Transverse colon (tissue), 4 donors: ENCODE measurements around the gene PRKCB. TPM values are rescaled to one million over a fixed set of nuclear protein-coding genes. Genes with fewer than 3 reads are reported as not detected.

ENCODE experiments used
- DNase-seq: peaks from one replicate; pipeline ENCODE4 v3.0.0-alpha.2; 2019
- H3K27ac ChIP-seq, 4 donors: fragments of 200-600 bp; sonication (generic); 2 replicates each; pipeline ENCODE4 v1.5.1; 2016 to 2018; ENCODE audit warnings: inconsistent platforms in 4 of 4
- H3K27me3 ChIP-seq: fragments of 200-600 bp; sonication (generic); 2 replicates; pipeline ENCODE4 v1.5.1; 2017; ENCODE audit warnings: inconsistent platforms
- H3K36me3 ChIP-seq, 4 donors: fragments of 200-600 bp; sonication (generic); 2 replicates each; pipeline ENCODE4 v1.5.1; 2017 to 2019; ENCODE audit warnings: inconsistent platforms in 4 of 4
- H3K4me1 ChIP-seq, 4 donors: fragments of 200-600 bp; sonication (generic); 2 replicates each; pipeline ENCODE4 v1.5.1; 2017 to 2020; ENCODE audit warnings: inconsistent platforms in 4 of 4
- H3K4me3 ChIP-seq, 4 donors: fragments of 200-600 bp; sonication (generic); 1 replicate in 1 of 4; 2 replicates in 3 of 4; pipeline versions ENCODE4 v1.5.1 to v1.6.1; 2017 to 2019; ENCODE audit warnings: inconsistent platforms in 4 of 4
- H3K9me3 ChIP-seq, 2 donors: fragments of 200-600 bp; sonication (generic); 2 replicates each; pipeline ENCODE4 v1.5.1; 2017 to 2019; ENCODE audit warnings: inconsistent platforms in 2 of 2
- EP300 ChIP-seq: sonication (generic); formaldehyde crosslinking; IDR thresholded peaks from one replicate; pipeline ENCODE4 v1.6.1; 2017; ENCODE audit warnings: antibody characterized with exemption, low read depth
- POLR2A ChIP-seq: fragments of 450-650 bp; IDR thresholded peaks from one replicate; pipeline ENCODE4 v1.6.1; 2016; ENCODE audit warnings: antibody characterized with exemption, mild to moderate bottlenecking, moderate library complexity
- POLR2AphosphoS5 ChIP-seq, 3 donors: sonication (generic); formaldehyde crosslinking; IDR thresholded peaks; one replicate each; pipeline ENCODE4 v1.6.1; 2016; ENCODE audit warnings: antibody characterized with exemption in 3 of 3
- WGBS, 2 donors: methylation state at CpG; one replicate each; pipeline ENCODE4 v1.1.5; 2018; ENCODE audit warnings: low coverage in 1 of 2; 5-methylcytosine and 5-hydroxymethylcytosine counted together
- in situ Hi-C, 4 donors: fragments of 200-750 bp; cut with MboI; loops; one replicate each; pipeline versions ENCODE4 v1.15.0 to v1.15.1; 2017; ENCODE audit warnings: low sequenced_read_pairs in 3 of 4, low pct_ligation_motif_present in 1 of 4, low pct_unique_long_range_greater_than_20kb in 1 of 4
- intact Hi-C: fragments of 100-400 bp; cut with DNase I; formaldehyde crosslinking; loops from one replicate; pipeline ENCODE4 v1.15.1; 2023; ENCODE audit warnings: low total_unique reads
- total RNA-seq, 4 donors: library from RNA; depleted of rRNA; stranded (reverse); fragments of >200 nt; gene quantifications; one replicate each; pipeline ENCODE4 v1.1.0, GENCODE V29; 2016
- TF ChIP-seq, protein P1 (sequence below), 5 experiments: fragments of 200-600 bp in 3 of 5; fragments of 450-650 bp in 2 of 5; sonication (generic) in 3 of 5; IDR thresholded peaks; 1 replicate in 2 of 5; 2 replicates in 3 of 5; pipeline ENCODE4 v1.5.1; 2016 to 2017; ENCODE audit warnings: antibody characterized with exemption in 5 of 5, inconsistent platforms in 3 of 5, mild to moderate bottlenecking in 2 of 5, moderate library complexity in 1 of 5

Gene PRKCB
- total RNA-seq, 4 donors from 2014 or later: 9.0 to 28.3 (median 15.2) TPM

DNA sequence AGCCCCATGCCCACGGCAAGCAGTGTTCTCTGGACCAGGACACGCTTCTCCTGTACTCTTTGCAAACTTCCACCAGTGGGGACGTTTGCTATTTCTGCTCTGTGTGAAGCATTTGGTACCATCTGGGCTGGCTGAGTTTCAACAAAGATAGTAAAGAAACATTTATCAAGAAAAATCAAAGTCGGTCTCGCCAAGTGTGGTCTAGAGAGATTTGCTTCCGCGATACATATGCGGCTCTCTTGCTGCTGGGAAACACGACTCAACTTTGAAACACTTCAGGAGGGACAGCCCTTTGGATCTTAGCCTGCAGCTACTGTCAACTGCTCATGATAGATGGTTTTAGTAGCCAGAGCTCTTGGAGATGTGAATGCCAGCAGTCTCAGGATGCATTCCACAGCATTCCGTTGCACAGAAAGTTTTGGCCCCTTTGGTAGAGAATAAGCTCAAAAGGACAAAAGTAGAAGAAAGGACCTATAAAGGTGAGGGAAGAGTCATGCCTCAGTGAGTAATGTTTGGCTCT is 252.2 kb downstream of the PRKCB start:
- Histone ChIP-seq H3K27ac (no peak overlapping the region), H3K36me3 (no peaks in the 10 kb centered on the region), H3K9me3 (peaks cover 0 to 7% of the 10 kb centered on the region in 2 donors), H3K27me3 (no peaks in the 10 kb centered on the region), H3K4me3 (no peak overlapping the region), H3K4me1 (no peaks in the 10 kb centered on the region)
- no peak for DNase-seq
- intact Hi-C loops: no loop called here
- TF ChIP-seq, protein P1, sequence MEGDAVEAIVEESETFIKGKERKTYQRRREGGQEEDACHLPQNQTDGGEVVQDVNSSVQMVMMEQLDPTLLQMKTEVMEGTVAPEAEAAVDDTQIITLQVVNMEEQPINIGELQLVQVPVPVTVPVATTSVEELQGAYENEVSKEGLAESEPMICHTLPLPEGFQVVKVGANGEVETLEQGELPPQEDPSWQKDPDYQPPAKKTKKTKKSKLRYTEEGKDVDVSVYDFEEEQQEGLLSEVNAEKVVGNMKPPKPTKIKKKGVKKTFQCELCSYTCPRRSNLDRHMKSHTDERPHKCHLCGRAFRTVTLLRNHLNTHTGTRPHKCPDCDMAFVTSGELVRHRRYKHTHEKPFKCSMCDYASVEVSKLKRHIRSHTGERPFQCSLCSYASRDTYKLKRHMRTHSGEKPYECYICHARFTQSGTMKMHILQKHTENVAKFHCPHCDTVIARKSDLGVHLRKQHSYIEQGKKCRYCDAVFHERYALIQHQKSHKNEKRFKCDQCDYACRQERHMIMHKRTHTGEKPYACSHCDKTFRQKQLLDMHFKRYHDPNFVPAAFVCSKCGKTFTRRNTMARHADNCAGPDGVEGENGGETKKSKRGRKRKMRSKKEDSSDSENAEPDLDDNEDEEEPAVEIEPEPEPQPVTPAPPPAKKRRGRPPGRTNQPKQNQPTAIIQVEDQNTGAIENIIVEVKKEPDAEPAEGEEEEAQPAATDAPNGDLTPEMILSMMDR (IDR thresholded peaks at IDR 0.05): no peak
- in situ Hi-C loops: no loop called here
- 56 to 72% methylated on average over 3 to 10 of the region's 10 CpGs for WGBS, 2 donors

DNA sequence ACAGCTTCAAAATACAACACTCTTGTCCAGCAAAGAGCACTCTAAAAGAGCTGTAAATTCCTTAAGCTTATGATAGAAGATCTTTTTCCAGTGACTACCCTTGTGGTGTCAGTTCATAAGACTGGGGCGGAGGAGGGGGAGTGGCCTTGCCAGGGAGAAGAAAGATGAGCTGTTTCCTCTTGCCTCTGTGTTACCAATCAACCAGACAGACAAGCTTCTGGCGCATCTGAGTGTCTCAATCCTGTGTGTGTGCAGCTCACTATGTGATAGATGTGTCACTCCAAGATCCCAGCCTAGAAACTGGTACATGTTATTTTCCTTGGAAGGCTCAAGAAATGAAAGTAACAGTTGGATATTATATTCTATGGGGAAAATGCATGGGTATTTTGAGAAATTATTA is 253.0 kb downstream of the PRKCB start:
- Histone ChIP-seq H3K36me3 (no peaks in the 10 kb centered on the region), H3K9me3 (peaks cover 0 to 7% of the 10 kb centered on the region in 2 donors), H3K27me3 (no peaks in the 10 kb centered on the region), H3K27ac (no peak overlapping the region), H3K4me1 (no peaks in the 10 kb centered on the region), H3K4me3 (no peak overlapping the region)
- in situ Hi-C loops: no loop called here
- intact Hi-C loops: no loop called here
- 56 to 76% methylated on average over 2 of the region's 2 CpGs for WGBS, 2 donors
- TF ChIP-seq POLR2A (no peak), POLR2AphosphoS5 (IDR thresholded peaks at IDR 0.05) (no peak), EP300 (no peak)
- TF ChIP-seq, protein P1 (IDR thresholded peaks at IDR 0.05): no peak
- no peak for DNase-seq

DNA sequence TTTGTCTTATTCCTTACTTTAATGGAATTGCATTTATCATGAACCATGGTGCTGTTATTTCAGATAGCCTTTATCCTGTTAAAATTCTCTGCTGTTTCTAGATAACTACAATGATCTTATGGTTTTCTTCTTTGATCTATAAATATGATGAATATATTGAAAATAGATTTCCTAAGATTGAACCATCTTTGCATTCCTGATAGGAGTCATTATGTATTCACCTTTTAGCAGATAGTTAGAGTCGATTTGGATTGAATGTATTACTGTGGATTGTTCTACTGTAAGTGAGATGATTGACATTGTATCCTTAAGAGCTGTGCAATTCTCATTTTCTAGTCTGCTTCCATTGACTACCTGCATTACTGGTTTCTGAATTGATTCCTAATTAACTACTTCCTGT is 255.3 kb downstream of the PRKCB start:
- in situ Hi-C loops (no loop called here), intact Hi-C loops (no loop called here)
- 67 to 68% methylated on average over 1 of the region's 1 CpG for WGBS, 2 donors

DNA sequence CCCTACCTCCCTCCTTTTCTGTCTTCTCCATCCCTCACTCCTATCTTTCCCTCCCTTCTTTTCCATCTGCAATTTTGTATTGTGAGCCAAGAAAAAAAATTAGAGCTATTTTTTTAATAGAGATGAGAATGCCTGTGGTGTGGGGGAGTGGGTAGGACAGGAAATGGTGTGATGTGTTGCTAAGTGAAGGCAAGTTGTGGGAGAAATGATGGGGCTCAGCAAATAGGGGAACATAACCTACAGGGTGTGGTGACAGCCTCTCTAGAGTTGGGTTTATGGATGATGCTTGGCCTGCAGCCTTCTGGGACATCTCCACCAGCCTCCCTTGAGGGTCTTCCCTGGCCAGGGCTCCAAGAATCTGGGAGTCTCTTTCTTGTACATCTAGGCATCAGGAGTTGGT is 257.3 kb downstream of the PRKCB start:
- intact Hi-C loops (no loop called here), in situ Hi-C loops (no loop called here)
- no peak for DNase-seq
- H3K27me3 ChIP-seq: no peaks in the 10 kb centered on the region
- H3K4me3 ChIP-seq: no peak overlapping the region
- no peak overlapping the region for H3K27ac ChIP-seq
- H3K36me3 ChIP-seq: no peaks in the 10 kb centered on the region
- peaks cover 0 to 7% of the 10 kb centered on the region in 2 donors for H3K9me3 ChIP-seq
- TF ChIP-seq EP300: no peak
- no peak for TF ChIP-seq POLR2A
- TF ChIP-seq POLR2AphosphoS5 (IDR thresholded peaks at IDR 0.05): no peak
- TF ChIP-seq, protein P1 (IDR thresholded peaks at IDR 0.05): no peak
- no peaks in the 10 kb centered on the region for H3K4me1 ChIP-seq

More for the DNA sequence above, 255.3 kb downstream of the PRKCB start:
- no peaks in the 10 kb centered on the region for H3K27me3 ChIP-seq
- no peak for DNase-seq
- H3K4me1 ChIP-seq: no peaks in the 10 kb centered on the region
- no peak overlapping the region for H3K4me3 ChIP-seq
- TF ChIP-seq POLR2AphosphoS5 (IDR thresholded peaks at IDR 0.05) (no peak), POLR2A (no peak), EP300 (no peak)
- TF ChIP-seq, protein P1 (IDR thresholded peaks at IDR 0.05): no peak
- H3K9me3 ChIP-seq: peaks cover 0 to 7% of the 10 kb centered on the region in 2 donors
- H3K36me3 ChIP-seq: no peaks in the 10 kb centered on the region
- no peak overlapping the region for H3K27ac ChIP-seq
